AML-193 (cell line): ENCODE measurements around the gene CCM2L.

Source experiments
- DNase-seq, 2 experiments: peaks; one replicate each; lab custom pipeline; 2025; lab: John Stamatoyannopoulos, UW

The CCM2L gene

DNA sequence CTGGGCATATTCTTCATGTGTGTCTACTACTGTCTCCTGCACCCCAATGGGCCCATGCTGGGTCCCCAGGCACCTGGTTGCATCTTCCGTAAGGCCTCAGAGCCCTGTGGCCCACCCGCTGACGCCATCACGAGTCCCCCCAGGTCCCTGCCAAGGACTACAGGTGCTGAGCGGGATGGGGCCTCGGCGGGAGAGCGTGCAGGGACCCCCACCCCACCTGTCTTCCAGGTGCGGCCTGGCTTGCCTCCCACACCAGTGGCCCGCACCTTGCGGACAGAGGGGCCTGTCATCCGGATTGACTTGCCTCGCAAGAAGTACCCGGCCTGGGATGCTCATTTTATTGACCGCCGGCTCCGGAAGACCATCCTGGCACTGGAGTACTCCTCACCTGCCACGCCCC is 13.2 kb upstream of the CCM2L start:
- no peak for DNase-seq

DNA sequence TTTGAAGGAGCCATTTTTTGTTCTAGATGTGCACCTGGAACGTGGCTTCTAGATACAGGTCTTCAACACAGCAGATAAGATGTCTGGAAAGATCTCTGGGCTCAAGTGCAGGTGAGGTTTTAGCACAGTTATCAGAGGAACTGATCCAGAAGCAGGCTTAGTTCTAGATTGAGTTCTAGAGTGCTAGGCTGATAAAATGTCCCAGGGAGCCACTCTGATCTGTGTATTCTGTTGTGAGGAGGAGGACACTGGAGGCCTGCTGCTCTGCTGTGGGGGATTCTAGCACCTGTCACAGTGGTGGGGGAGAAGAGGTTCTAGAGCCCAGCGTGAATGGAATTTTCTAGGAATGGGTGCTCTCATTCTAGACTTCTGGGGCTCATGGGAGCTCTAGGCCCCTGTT is 12.0 kb upstream of the CCM2L start:
- DNase-seq = no peak

DNA sequence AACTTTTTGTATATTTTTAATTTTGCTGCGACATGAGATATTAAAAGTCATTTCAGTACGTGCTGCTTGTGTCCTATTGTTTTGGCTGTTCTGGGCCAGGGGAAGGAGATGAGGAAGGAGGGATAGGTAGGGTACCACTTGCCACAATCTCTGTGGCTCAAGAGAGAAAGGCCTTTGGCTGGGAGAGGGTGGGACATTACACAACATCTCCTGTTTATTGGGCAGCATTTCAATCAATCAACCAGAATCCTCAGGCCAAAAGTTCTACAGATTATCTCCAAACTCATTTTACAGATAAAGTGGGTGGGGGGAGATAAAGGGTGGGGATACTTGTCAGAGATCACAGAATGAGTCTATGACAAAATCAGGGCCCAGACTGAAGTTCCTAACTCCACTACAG is 6.9 kb upstream of the CCM2L start:
- DNase-seq = no peak

DNA sequence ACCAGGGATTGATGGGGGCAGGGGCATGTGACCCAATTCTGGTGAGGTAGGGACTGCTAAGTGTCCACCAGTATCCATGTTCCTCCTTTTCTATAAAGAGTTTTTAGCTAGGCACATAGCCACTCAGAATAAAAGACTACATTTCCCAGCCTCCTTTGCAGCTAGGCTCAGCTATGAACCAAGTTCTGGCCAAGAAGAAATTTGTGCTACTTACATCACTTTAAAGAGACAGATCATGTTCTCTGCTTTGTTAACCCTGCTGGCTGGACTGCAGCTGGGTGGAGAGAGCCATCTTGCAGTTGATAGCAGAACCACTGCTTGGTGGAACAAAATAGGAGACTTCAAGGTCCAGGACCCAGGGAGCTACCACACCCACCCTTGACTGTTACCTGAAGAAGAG is 5.3 kb upstream of the CCM2L start:
- DNase-seq = peak; percentile 4 to 30

DNA sequence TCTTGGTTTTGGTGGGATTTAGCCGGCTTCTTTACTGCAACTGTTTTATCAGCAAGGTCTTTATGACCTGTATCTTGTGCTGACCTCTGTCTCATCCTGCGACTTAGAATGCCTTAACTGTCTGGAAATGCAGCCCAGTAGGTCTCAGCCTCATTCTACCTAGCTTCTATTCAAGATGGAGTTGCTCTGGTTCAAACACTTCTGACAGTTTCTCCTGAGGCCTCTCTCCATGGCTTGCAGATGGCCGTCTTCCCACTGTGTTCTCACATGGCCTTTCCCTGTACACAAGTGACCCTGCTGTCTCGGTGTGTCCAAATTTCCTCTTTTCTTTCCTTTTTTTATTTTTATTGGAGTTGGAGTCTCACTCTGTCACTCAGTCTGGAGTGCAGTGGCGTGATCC is 4.2 kb upstream of the CCM2L start:
- DNase-seq = no peak

DNA sequence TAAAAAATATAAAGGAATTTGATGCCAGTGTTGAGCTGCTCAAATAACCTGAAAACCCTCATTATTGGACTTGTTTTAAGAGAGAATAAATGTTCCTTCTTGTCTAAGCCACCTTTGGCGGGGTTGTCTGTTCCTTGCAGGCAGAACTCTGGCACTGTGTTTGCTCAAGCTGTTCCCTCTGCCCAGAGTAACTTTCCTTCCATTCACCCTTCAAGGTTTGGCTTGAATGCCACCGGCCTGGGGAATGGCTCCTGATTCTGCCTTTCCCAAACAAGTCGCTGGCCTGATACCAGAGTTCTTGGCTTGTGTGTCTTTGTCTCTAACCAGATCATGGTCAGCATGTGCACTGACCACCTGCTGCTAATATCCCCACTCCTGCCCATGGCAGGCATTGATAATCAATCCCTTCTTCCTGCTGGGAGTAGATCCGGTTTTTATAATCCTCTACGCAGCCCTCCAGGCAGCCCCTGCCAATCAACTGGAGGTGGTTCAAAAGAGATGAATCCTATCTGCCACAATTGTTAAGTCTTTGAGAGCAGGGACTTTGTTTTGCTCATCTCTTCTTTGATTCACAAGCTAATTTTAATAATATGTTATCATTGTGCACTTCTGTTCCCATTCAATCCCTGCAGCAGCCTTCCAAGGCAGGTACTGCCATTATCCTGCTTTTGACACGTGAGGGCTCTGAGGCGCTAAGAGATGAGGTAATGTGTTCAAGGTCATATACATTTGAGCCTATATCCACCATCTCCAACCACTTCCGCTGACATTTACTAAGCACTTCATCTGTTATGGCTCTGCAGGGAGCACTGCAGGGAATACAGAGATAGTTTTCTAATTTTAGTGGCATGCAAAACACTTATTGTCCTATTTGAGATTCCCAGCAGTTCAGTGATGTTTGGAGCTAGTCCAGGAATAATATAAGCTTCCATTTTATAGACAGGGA is 3.1 kb upstream of the CCM2L start:
- no peak for DNase-seq

DNA sequence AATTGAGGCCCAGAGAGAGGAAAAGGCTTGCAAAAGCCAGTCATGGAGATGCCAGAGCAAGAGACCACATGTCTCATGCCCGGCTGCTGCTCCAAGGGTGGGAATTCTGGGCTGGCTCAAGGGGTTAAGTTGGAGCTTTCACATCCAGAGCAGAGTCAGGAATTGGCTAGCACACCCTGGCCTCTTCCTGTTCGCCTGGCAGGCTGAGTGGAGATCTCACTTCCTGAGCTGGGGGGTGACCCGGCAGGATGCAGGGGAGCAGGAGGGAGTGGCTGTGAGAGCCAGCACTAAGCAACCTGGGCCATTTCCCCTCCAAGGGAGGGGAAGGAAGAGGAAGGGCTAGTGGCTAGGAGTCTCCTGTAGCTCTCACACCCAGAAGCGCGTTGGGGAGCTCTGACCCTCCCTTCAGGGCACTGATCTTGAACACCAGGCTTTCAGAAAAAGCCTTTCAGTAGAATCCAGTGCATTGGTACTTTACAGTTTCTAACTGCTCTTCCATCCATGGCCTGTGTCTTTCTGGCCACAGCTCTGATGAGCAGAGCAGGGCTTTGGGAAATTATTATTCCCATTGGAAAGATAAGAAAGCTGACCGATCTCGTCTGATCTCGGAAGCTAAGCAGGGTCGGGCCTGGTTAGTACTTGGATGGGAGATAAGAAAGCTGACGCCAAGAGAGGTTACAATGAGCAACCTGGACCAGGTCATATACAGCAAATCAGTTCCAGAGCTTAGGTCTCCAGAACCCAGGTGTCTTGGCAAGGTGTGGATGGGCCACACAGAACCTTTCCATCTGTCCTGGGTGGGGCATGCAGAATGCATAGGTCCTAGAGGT is 2.2 kb upstream of the CCM2L start:
- DNase-seq = no peak

DNA sequence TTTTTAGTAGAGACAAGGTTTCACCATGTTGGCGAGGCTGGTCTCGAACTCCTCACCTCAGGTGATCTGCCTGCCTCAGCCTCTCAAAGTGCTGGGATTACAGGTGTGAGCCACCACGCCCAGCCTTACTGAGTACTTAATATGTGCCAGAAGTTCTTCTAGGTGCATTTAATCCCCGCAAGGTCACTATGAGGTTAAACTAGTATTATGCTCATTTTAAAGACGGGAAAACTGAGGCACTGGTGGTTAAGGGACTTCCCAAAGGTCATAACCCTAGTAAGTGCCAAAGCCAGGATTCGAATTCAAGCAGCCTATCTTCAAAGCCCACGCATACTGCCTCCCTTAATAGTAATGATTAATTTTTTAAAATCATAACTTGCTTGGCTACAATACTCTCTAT is 674 bp upstream of the CCM2L start:
- DNase-seq = no peak

DNA sequence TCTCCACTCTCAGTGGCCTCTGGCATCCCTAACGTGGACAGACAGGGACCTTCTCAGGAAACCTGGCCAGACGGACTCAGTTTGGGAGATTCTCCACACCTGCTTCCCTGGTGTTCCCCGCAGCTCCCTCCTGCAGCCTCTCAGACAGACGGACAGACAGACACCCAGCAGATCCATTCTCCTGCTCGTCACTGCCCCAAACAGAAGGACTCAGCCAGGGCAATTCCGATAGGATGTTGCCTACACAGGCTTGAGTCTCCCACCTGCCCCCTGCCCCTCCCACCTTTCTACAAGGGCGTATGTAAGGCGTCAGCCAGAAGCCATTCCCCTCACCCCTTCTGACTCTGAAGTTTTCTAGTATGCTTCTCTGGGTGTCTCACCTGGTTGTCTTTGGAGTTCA is 428 bp downstream of the CCM2L start:
- DNase-seq = no peak

DNA sequence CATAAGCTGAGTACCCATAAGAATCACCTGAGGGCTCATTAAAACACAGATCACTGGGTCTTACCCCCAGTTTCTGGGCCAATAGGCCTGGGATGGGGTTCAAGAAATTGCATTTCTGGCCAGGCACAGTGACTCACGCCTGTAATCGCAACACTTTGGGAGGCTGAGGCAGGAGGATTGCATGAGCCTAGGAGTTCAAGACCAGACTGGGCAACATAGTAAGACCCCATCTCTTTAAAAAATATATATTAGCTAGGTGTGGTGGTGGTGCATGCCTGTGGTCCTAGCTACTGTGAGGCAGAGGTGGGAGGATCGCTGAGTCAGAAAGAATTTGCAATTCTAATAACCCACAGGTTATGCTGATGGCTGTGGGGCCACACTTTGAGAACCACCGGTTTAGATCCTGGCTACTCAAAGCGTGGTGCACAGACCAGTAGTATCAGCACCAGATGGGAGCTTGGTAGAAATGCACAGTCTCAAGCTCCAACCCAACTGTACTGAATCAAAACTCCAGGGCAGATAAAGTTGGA is 2.0 kb downstream of the CCM2L start:
- DNase-seq = no peak

DNA sequence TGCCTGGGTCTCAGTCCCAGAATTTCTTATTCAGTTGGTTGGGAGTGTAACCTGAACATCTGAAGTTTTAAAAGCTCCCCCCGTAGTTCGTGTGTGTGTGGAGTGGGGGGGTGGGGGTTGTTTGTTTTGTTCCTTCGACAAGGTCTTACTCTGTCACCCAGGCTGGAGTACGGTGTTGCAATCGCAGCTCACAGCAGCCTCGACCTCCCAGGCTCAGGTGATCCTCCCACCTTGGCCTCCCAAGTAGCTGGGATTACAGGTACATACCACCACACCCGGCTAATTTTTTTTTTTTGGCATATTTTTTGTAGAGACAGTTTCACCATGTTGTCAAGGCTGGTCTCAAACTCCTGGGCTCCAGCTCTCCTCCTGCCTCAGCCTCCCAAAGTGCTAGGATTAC is 3.1 kb downstream of the CCM2L start:
- DNase-seq = no peak

DNA sequence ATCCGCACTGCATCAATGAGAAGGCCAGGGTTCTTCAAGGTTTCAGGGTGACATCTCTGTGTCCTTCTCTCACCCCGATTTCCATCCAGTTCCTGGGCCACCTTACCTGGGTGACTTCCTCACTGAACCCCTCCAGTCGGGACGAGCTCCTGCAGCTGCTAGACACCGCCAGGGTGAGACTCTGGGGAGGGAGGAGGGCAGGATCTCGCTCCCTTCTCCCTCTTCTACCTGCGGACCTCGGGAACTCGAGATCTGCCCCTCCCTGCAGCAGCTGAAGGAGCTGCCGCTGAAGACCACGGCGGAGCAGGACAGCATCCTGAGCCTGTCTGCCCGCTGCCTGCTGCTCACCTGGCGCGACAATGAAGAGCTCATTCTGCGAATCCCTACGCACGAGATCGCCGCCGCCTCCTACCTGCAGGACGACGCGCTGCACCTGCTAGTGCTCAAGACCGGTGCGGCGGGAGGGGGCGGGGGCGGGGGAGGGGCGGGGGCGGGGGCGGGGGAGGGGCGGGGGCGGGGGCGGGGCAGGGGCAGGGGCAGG is 7.5 kb downstream of the CCM2L start:
- DNase-seq = no peak

DNA sequence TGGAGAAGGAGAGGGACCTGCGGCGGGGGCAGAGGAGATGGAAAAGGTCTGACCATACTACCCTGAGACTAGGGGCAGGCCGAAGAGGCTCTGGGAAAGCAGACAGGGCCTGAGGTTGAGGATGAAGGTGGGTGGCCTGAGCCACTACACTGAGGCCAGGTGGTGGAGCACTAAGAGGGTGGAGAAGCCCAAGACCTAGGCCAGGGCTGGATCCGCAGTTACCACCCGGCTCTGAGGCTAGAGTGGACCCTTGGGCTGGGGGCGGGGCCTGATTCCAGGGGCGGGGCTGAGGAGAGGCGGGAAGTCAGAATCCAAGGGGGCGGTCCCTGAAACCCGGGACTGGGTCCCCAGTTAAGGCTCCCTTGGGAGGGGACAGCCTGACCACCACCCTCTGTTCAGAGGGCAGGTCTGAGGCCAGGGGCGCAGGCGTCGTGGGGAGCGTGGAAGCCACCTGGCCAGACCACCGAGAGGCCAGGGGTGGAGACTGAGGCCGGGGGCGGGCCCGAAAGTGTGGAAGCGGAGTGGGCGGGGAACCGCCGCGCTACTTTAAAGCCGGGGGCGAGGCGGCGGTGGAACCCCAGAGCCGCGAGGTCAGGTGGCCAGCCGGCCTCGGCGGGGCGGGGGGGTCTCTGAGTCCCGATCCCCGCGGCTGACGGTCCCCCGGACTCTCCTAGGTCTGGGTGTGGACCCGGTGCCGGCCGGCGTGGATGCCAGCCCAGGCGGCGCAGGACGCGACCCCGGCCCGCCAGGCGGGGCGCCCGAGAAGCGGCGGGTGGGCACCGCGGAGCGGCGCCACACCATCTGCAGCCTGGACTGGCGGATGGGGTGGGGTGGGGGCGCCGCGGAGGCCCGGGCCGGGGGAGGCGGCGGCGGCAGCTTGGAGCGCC is 8.3 kb downstream of the CCM2L start:
- no peak for DNase-seq

DNA sequence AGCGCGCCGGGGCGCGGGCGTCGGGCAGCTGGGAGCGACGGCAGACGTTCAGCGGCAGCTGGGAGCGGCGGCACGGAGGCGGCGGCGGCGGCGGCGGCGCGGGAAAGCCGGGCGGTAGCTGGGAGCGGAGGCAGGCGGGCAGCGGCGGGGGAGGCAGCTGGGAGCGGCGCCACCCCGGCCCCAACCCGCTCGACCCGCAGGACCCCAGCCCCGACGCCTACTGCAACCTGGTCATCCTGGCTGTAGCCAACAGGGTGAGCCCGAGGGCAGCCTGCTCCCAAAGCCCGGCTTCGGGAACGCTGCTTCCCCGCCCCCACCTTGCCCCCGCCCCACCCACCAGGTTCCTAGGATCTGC is 8.9 kb downstream of the CCM2L start:
- no peak for DNase-seq

DNA sequence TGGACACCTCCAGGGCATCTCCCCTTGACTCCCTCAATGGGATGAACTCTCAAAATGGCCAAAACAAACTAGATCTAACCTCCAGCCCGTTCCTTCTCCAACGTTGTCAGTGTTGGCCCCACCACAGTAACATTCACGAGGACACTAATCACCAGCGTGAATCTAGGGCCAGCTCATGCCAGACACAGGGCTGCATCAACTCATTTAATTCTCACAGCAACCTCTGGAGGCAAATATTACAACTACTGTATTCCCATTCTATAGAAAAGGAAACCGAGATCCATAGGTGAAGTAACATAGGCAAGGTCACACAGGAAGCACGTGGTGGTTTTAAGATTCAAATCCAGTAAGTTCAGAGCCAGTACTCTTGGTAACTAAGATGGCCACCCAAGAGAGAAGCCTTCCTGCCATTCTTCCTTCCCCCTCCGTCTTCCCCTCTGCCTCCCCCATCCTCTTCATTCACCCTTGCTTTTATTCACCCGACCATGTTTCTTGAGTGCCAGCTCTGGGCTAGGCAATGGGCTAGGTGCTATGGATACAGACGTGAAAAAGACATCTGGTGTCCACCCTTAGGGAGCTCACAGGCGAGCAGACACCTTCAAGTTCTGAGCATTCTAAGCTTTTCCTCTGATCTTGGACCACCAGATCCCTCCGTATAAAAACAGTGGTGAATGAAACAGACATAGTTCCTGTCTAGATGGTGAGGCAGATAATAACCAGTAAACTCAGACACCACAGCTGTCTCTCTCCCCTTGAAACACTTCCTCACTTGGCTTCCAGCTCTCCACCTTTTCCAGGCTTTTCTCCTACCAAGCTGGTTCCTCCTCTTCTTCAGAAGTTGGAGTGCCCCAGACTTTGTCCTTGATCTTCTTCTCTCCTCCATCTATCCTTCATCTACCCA is 9.6 kb downstream of the CCM2L start:
- DNase-seq = no peak

DNA sequence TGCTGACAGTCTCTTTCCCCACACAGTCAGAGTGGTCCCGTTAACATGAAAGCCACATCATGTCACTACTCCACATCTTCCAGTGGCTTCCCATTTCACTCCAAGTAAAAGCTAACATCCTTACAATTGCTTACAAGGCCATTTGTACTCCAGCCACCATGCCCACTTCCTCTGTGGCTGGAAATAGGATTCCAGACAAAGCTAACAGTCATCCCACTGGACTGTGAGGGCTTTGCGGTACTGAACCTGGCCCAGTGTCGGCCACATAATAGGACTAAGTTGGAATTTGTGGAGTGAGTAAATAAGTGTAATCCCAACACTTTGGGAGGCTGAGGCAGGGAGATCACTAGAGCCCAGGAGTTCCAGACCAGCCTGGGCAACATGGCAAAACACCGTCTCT is 10.9 kb downstream of the CCM2L start:
- DNase-seq = no peak

DNA sequence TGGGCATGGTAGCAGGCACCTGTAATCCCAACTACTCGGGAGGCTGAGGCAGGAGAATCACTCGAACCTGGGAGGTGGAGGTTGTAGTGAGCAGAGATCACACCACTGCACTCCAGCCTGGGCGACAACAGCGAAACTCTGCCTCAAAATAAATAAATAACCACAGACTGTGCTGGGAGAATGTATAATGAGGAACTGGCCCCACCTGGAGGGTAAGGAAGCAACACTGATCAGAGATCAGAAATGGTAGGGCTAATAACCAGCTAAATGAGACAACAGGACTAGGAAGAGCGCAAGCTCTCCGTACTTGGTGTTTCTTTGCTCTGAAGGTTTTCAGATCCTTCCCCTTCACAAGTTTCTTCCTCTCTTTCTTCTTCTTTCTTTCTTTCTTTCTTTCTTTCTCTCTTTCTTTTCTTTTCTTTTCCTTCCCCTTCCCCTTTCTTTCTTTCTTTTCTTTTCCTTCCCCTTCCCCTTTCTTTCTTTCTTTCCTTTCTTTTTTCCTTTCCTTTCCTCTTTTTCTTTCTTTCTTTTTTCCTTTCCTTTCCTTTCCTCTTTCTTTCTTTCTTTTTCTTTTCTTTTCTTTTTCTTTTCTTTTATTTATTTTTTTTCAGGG is 14.6 kb downstream of the CCM2L start:
- no peak for DNase-seq

DNA sequence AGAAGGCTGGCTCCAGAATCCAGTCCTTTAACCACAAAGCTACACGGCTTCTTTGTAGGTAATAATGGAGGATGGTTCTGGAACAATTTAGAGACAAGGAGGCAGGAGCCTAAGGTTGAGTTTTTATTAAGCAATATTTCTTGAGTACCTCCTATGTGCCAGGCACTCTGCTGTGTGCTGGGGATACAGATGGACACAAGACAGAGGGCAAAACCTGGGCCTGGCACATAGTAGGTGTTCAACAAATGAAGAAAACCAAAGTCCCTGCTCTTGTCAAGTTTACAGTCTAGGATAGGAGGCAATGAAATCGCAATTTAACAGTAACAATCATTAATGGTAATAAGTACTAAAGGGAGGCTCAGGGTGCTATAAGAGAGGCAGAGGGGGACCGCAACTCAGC is 17.4 kb downstream of the CCM2L start:
- DNase-seq = no peak

DNA sequence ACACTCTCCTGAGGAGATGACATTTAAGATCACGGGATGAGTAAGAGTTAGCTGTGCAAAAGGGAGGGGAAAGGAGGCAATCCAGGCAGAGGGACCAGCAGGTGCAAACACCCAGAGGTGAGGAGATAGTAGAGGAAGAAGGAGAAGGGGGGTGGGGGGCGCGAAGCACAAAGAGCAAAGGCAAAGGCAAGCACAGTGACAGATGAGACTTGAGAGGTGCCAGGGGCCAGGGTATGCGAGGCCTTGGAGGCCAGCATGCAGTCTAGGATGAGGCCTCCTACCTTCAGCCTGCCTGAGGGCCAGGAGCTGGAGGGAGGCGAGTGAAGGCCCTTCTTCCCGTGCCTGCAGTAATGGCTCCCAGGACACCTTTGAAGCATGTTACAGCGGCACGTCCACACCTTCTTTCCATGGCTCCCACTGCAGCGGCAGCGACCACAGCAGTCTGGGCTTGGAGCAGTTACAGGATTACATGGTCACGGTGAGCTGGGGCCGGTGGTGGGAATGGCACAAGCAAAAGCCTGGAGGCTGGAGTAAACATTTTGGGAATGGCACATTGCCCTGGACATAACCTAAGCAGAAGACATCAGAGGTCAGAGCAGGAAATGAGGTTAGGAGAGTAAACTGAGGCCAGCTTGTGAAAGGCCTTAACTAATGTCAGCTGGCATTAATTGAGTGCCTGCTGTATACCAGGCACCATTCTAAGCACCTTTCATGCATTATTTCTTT is 18.6 kb downstream of the CCM2L start:
- no peak for DNase-seq

DNA sequence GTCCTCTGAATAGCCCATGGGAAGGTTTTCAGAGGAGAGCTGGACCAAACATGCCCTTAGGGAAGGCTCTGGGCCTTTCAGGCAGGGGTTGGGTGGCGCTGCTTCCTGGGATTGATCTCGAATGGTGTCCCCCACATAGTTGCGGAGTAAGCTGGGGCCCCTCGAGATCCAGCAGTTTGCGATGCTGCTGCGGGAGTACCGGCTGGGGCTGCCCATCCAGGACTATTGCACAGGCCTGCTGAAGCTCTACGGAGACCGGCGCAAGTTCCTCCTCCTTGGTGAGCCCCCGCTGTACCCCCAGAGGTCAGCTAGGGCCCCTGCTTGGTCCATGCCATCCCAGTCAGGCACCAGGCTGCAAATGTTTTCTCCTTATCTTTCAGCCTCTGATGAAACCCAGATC is 19.3 kb downstream of the CCM2L start:
- DNase-seq = no peak
